ENCODE data around the gene TIMM17B.

DNA sequence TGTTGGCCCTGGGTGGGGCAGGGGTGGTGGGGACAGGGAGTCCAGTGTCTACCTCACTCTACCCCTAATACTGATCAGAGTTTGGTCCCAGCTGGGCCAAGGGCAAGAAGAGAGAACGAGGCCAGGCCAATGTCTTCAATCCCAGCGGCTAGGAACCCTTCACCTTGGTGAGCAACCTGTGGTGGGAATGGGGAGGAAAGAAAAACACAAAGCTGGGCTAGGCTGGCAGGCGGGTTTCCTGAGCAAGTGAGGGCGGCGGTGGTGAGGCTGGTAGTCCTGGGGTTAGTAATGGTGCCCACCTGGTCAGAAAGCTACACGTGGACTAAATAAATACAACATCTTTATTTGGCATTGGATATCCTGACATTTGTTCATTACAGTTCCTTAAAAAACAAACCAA, 5.7 kb upstream of the TIMM17B start:
- TF ChIP-seq, protein P1, sequence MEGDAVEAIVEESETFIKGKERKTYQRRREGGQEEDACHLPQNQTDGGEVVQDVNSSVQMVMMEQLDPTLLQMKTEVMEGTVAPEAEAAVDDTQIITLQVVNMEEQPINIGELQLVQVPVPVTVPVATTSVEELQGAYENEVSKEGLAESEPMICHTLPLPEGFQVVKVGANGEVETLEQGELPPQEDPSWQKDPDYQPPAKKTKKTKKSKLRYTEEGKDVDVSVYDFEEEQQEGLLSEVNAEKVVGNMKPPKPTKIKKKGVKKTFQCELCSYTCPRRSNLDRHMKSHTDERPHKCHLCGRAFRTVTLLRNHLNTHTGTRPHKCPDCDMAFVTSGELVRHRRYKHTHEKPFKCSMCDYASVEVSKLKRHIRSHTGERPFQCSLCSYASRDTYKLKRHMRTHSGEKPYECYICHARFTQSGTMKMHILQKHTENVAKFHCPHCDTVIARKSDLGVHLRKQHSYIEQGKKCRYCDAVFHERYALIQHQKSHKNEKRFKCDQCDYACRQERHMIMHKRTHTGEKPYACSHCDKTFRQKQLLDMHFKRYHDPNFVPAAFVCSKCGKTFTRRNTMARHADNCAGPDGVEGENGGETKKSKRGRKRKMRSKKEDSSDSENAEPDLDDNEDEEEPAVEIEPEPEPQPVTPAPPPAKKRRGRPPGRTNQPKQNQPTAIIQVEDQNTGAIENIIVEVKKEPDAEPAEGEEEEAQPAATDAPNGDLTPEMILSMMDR (IDR thresholded peaks at IDR 0.05; ENCODE audit: poor library complexity), result no peak
- TF ChIP-seq EZH2phosphoT487 (IDR thresholded peaks at IDR 0.05; ENCODE audit: low read depth, severe bottlenecking, unreplicated experiment), result no peak
